ENCODE results near the gene EPHA6.

GRCh38 chr3:97497138-97497537, 682.7 kb downstream of the EPHA6 start:
- no peak for TF ChIP-seq GTF2F1 (IDR thresholded peaks at IDR 0.05; ENCODE audit: low read depth, low read length)
- no peak for TF ChIP-seq NCOR1 (IDR thresholded peaks at IDR 0.05)
- no peak for TF ChIP-seq E2F6 (IDR thresholded peaks at IDR 0.05; ENCODE audit: borderline replicate concordance in 1 of 2, extremely low read depth in 1 of 2, insufficient read depth in 1 of 2, insufficient read length in 1 of 2, low read depth in 1 of 2, low read length in 1 of 2, poor library complexity in 1 of 2, severe bottlenecking in 1 of 2)
- TF ChIP-seq EZH2 (IDR thresholded peaks at IDR 0.05; ENCODE audit: borderline replicate concordance, low read depth, low read length) = no peak
- TF ChIP-seq, protein P1, sequence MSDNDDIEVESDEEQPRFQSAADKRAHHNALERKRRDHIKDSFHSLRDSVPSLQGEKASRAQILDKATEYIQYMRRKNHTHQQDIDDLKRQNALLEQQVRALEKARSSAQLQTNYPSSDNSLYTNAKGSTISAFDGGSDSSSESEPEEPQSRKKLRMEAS (CRISPR knock-in tag; IDR thresholded peaks at IDR 0.05) = no peak
- TF ChIP-seq PTTG1 (tag; IDR thresholded peaks at IDR 0.05; ENCODE audit: low read depth) = no peak
- no peak for TF ChIP-seq HMG20A (CRISPR knock-in tag; conservative IDR thresholded peaks at IDR 0.05)
- TF ChIP-seq CREBBP (IDR thresholded peaks at IDR 0.05; ENCODE audit: low read depth, low read length) = no peak
- no peak for TF ChIP-seq SIRT6 (IDR thresholded peaks at IDR 0.05; ENCODE audit: low read depth, low read length)
- no peak for TF ChIP-seq YBX1 (IDR thresholded peaks at IDR 0.05)

Data from K562 (cell line).